ENCODE results near the gene MOB2. TPM values are rescaled to one million over a fixed set of nuclear protein-coding genes. Genes with fewer than 3 reads are reported as not detected.

Gene MOB2
- total RNA-seq, 1 experiment from 2014 or later, result 21.8 TPM

DNA sequence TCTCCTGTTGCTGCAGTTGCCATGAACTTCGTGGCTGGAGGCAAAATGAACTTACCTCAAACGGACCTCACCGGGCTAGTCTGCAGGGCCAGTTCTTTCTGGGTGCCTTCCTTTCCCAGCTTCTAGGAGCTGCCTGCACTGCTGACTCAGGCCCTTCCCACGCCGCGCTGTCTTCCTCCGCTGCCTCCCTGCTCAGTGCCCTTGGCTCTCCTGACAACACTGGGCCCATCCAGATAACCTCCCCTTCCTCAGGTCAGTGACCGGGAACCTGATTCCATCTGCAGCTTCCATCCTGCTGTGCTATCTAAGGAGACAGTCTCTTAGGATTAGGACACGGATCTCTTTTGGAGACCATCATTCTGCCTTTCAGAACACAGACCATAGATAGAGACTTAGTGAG is 19.3 kb downstream of the MOB2 start:
- Histone ChIP-seq H3K27ac (no peak overlapping the region), H3K4me3 (no peak overlapping the region), H4K20me1 (ENCODE audit: insufficient read depth) (no peaks in the 10 kb centered on the region), H2AFZ (no peak overlapping the region), H3F3A (ENCODE audit: insufficient read depth, low read depth) (no peaks in the 10 kb centered on the region), H3K4me2 (no peak overlapping the region), H3K9me3 (ENCODE audit: insufficient read depth, low read depth) (no peaks in the 10 kb centered on the region), H3K27me3 (ENCODE audit: insufficient read depth, low read depth) (no peaks in the 10 kb centered on the region), H3K79me2 (ENCODE audit: low read depth) (no peaks in the 10 kb centered on the region), H3K9me2 (ENCODE audit: insufficient read depth) (no peaks in the 10 kb centered on the region), H3K4me1 (replicated peaks; ENCODE audit: insufficient read depth) (no peaks in the 10 kb centered on the region), H3K36me3 (ENCODE audit: low read depth) (no peaks in the 10 kb centered on the region)
- DNase-seq, result no peak
- ChIA-PET POLR2A (ENCODE audit: unreplicated experiment) (no interaction called here), CTCF (no interaction called here)
- intact Hi-C loops (cut with micrococcal nuclease; ENCODE audit: unreplicated experiment), result no loop called here
- TF ChIP-seq, protein P1, sequence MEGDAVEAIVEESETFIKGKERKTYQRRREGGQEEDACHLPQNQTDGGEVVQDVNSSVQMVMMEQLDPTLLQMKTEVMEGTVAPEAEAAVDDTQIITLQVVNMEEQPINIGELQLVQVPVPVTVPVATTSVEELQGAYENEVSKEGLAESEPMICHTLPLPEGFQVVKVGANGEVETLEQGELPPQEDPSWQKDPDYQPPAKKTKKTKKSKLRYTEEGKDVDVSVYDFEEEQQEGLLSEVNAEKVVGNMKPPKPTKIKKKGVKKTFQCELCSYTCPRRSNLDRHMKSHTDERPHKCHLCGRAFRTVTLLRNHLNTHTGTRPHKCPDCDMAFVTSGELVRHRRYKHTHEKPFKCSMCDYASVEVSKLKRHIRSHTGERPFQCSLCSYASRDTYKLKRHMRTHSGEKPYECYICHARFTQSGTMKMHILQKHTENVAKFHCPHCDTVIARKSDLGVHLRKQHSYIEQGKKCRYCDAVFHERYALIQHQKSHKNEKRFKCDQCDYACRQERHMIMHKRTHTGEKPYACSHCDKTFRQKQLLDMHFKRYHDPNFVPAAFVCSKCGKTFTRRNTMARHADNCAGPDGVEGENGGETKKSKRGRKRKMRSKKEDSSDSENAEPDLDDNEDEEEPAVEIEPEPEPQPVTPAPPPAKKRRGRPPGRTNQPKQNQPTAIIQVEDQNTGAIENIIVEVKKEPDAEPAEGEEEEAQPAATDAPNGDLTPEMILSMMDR (conservative IDR thresholded peaks at IDR 0.05), result no peak
- no peak for TF ChIP-seq EZH2 (IDR thresholded peaks at IDR 0.05; ENCODE audit: low read depth)
- no TSS peak for BruUV-seq (replicated peaks)

DNA sequence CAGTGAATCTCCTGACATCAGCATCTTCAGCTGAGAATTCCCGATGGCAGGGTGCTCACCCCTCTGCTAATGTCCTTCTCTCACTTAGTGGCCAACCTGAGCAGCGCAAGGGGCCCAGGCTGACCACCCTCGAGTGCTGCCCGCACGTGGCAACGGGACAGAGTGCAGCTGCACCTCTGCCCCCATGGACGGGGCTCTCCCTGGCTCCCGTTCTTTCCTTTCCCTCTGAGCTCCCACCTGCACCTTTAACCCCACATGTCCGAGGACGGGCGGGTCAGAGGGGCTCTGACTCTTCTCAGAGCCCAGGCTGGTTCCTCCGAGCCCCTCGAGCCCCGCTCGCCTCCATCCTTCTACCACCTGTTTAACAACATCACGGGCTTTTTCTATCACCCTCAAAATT is 19.8 kb downstream of the MOB2 start:
- Histone ChIP-seq H4K20me1 (ENCODE audit: insufficient read depth) (no peaks in the 10 kb centered on the region), H3K79me2 (ENCODE audit: low read depth) (no peaks in the 10 kb centered on the region), H3K9me2 (ENCODE audit: insufficient read depth) (no peaks in the 10 kb centered on the region), H3K4me3 (no peak overlapping the region), H3K36me3 (ENCODE audit: low read depth) (no peaks in the 10 kb centered on the region), H3K27ac (no peak overlapping the region), H3F3A (ENCODE audit: insufficient read depth, low read depth) (no peaks in the 10 kb centered on the region), H3K4me1 (replicated peaks; ENCODE audit: insufficient read depth) (no peaks in the 10 kb centered on the region), H3K4me2 (no peak overlapping the region), H2AFZ (no peak overlapping the region), H3K9me3 (ENCODE audit: insufficient read depth, low read depth) (no peaks in the 10 kb centered on the region), H3K27me3 (ENCODE audit: insufficient read depth, low read depth) (no peaks in the 10 kb centered on the region)
- DNase-seq, result no peak
- ChIA-PET CTCF (no interaction called here), POLR2A (ENCODE audit: unreplicated experiment) (no interaction called here)
- no TSS peak for BruUV-seq (replicated peaks)
- no peak for TF ChIP-seq EZH2 (IDR thresholded peaks at IDR 0.05; ENCODE audit: low read depth)
- TF ChIP-seq, protein P1 (conservative IDR thresholded peaks at IDR 0.05), result no peak
- intact Hi-C loops (cut with micrococcal nuclease; ENCODE audit: unreplicated experiment), result no loop called here

DNA sequence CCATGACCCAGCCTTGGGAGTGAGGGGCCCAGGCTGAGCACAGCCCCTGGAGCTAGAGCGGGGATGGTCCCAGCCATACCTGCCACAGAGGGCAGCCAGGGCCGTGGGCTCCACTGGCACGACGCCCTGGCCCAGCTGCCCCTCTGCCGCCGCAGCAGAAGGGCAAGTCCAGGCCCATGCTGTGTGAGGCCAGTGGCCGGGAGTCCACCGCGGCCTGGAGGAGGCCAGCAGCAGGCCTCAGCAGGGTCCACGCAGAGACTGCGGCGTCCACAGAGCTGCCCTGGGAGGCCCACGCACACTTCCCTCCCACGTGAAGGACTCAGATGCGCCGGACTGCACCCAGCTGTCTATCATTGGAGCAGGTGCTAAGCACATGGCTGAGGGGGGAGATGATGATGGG is 23.5 kb downstream of the MOB2 start:
- no peak for TF ChIP-seq EZH2 (IDR thresholded peaks at IDR 0.05; ENCODE audit: low read depth)
- TF ChIP-seq, protein P1 (conservative IDR thresholded peaks at IDR 0.05), result no peak
- DNase-seq, result no peak
- BruUV-seq (replicated peaks), result no TSS peak
- Histone ChIP-seq H3K79me2 (ENCODE audit: low read depth) (no peaks in the 10 kb centered on the region), H2AFZ (no peak overlapping the region), H4K20me1 (ENCODE audit: insufficient read depth) (no peaks in the 10 kb centered on the region), H3K4me1 (replicated peaks; ENCODE audit: insufficient read depth) (no peaks in the 10 kb centered on the region), H3K27me3 (ENCODE audit: insufficient read depth, low read depth) (no peaks in the 10 kb centered on the region), H3K4me3 (no peak overlapping the region), H3F3A (ENCODE audit: insufficient read depth, low read depth) (no peaks in the 10 kb centered on the region), H3K9me2 (ENCODE audit: insufficient read depth) (no peaks in the 10 kb centered on the region), H3K9me3 (ENCODE audit: insufficient read depth, low read depth) (no peaks in the 10 kb centered on the region), H3K27ac (no peak overlapping the region), H3K4me2 (no peak overlapping the region), H3K36me3 (ENCODE audit: low read depth) (no peaks in the 10 kb centered on the region)
- ChIA-PET CTCF (no interaction called here), POLR2A (ENCODE audit: unreplicated experiment) (no interaction called here)
- intact Hi-C loops (cut with micrococcal nuclease; ENCODE audit: unreplicated experiment), result no loop called here

Measured in PC-9 (cell line).